OCI-LY1 (cell line): ENCODE measurements around the gene GAS1.

Experiments used
- EZH2 ChIP-seq: fragments of 200-600 bp; sonication (generic), shearing (Covaris generic); IDR thresholded peaks from 2 replicates; pipeline ENCODE4 v1.8.0; 2017; ENCODE audit warnings: borderline replicate concordance, mixed run types, mild to moderate bottlenecking, antibody characterized with exemption, low read length, moderate library complexity, mixed read lengths
- TF ChIP-seq, protein P1 (sequence below): fragments of 200-600 bp; sonication (generic), shearing (Covaris generic); IDR thresholded peaks from 2 replicates; pipeline ENCODE4 v1.5.1; 2017; ENCODE audit warnings: mild to moderate bottlenecking, antibody characterized with exemption, low read length, moderate library complexity, mixed read lengths

DNA sequence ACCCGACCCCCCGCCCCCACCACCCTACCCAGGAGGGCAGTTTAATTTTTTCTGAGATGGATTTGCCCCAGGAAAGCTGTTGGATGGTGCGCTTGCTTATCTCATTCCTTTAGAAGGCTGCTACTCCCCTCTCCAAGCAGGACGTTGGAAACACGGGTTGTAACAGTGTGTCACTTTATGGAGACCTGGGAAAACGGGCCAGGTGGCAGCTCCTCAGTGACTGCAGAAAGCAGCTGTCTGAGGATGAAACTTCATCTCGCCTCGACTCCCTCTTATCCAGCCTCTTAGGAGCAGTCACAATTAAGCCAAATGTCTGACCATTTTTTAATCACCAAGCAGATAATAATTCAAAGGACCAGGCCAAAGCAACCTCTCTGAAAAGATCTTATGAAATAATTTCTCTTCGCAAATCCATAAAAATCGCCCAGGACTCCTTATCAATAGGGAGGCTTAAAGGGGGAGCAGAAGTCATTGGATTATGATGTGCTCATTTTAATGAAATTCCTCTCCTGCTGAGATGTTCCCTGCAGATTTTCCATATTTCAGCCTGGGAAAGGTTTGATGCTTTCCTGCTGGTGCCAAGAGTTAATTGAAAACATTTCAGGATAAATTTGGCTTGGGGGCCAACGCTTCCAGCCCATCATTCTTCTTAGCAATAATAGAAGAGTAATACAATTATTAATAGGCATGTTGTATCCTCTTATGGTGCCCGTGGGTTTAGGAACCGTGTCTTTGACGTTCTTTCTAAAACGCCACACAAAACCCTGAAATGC lies 26.0 kb downstream of the GAS1 start:
- TF ChIP-seq, protein P1, sequence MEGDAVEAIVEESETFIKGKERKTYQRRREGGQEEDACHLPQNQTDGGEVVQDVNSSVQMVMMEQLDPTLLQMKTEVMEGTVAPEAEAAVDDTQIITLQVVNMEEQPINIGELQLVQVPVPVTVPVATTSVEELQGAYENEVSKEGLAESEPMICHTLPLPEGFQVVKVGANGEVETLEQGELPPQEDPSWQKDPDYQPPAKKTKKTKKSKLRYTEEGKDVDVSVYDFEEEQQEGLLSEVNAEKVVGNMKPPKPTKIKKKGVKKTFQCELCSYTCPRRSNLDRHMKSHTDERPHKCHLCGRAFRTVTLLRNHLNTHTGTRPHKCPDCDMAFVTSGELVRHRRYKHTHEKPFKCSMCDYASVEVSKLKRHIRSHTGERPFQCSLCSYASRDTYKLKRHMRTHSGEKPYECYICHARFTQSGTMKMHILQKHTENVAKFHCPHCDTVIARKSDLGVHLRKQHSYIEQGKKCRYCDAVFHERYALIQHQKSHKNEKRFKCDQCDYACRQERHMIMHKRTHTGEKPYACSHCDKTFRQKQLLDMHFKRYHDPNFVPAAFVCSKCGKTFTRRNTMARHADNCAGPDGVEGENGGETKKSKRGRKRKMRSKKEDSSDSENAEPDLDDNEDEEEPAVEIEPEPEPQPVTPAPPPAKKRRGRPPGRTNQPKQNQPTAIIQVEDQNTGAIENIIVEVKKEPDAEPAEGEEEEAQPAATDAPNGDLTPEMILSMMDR: no peak
- TF ChIP-seq EZH2: no peak
